Measurements from ENCODE around the gene LAMTOR3.

LAMTOR3 gene

GRCh38 chr4:99828477-99828876, 65.8 kb downstream of the LAMTOR3 start:
- no peak for DNase-seq

Data from effector CD4-positive, alpha-beta T cell (primary cell).